ENCODE data around the gene PSMG4. TPM values are rescaled to one million over a fixed set of nuclear protein-coding genes. Genes with fewer than 3 reads are reported as not detected.

The PSMG4 gene
- total and polyA plus RNA-seq, 9 of the 15 experiments (the other 6 are each of a cell fraction or from before 2014, with no cell fraction given) = 12.9 to 185 (median 52.0) TPM

GRCh38 chr6:3288711-3289663 lies 30.2 kb downstream of the PSMG4 start (continued):
- TF ChIP-seq CHD7 (IDR thresholded peaks at IDR 0.05; ENCODE audit: low read depth, low read length) (no peak), ILF3 (IDR thresholded peaks at IDR 0.05; ENCODE audit: borderline replicate concordance) (no peak), KAT7 (CRISPR knock-in tag; IDR thresholded peaks at IDR 0.05; ENCODE audit: borderline replicate concordance) (0 out of 2 replicates have a peak, but pooled peaks have one; percentile 64), ZFX (CRISPR knock-in tag; IDR thresholded peaks at IDR 0.05) (peak; percentile 38; the same call in 1 of the 2 replicates), NR1H2 (CRISPR knock-in tag; IDR thresholded peaks at IDR 0.05) (0 out of 2 replicates have a peak, but pooled peaks have one; percentile 50), PHB (CRISPR knock-in tag; IDR thresholded peaks at IDR 0.05) (no peak), STAT5B (CRISPR knock-in tag; IDR thresholded peaks at IDR 0.05) (no peak), ZNF75A (CRISPR knock-in tag; IDR thresholded peaks at IDR 0.05) (no peak)
- TF ChIP-seq, protein P1, sequence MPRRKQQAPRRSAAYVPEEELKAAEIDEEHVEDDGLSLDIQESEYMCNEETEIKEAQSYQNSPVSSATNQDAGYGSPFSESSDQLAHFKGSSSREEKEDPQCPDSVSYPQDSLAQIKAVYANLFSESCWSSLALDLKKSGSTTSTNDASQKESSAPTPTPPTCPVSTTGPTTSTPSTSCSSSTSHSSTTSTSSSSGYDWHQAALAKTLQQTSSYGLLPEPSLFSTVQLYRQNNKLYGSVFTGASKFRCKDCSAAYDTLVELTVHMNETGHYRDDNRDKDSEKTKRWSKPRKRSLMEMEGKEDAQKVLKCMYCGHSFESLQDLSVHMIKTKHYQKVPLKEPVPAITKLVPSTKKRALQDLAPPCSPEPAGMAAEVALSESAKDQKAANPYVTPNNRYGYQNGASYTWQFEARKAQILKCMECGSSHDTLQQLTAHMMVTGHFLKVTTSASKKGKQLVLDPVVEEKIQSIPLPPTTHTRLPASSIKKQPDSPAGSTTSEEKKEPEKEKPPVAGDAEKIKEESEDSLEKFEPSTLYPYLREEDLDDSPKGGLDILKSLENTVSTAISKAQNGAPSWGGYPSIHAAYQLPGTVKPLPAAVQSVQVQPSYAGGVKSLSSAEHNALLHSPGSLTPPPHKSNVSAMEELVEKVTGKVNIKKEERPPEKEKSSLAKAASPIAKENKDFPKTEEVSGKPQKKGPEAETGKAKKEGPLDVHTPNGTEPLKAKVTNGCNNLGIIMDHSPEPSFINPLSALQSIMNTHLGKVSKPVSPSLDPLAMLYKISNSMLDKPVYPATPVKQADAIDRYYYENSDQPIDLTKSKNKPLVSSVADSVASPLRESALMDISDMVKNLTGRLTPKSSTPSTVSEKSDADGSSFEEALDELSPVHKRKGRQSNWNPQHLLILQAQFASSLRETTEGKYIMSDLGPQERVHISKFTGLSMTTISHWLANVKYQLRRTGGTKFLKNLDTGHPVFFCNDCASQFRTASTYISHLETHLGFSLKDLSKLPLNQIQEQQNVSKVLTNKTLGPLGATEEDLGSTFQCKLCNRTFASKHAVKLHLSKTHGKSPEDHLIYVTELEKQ (CRISPR knock-in tag; IDR thresholded peaks at IDR 0.05) = no peak
- TF ChIP-seq, protein P2, sequence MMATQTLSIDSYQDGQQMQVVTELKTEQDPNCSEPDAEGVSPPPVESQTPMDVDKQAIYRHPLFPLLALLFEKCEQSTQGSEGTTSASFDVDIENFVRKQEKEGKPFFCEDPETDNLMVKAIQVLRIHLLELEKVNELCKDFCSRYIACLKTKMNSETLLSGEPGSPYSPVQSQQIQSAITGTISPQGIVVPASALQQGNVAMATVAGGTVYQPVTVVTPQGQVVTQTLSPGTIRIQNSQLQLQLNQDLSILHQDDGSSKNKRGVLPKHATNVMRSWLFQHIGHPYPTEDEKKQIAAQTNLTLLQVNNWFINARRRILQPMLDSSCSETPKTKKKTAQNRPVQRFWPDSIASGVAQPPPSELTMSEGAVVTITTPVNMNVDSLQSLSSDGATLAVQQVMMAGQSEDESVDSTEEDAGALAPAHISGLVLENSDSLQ (IDR thresholded peaks at IDR 0.05) = no peak
